Uterus (tissue), 2 donors: ENCODE measurements around the gene ELOVL1.

ENCODE experiments used
- POLR2A ChIP-seq, 2 donors: fragments of 450-650 bp; IDR thresholded peaks; one replicate each; pipeline ENCODE4 v1.6.1; 2016; ENCODE audit warnings: antibody characterized with exemption in 2 of 2, mild to moderate bottlenecking in 1 of 2, moderate library complexity in 1 of 2
- TF ChIP-seq, protein P1 (sequence below), 4 experiments: fragments of 200-600 bp in 2 of 4; fragments of 450-650 bp in 2 of 4; sonication (generic) in 2 of 4; IDR thresholded peaks; one replicate each; pipeline ENCODE4 v1.5.1; 2016 to 2019; ENCODE audit warnings: antibody characterized with exemption in 4 of 4, mild to moderate bottlenecking in 2 of 4, moderate library complexity in 1 of 4

- TF ChIP-seq, protein P1, sequence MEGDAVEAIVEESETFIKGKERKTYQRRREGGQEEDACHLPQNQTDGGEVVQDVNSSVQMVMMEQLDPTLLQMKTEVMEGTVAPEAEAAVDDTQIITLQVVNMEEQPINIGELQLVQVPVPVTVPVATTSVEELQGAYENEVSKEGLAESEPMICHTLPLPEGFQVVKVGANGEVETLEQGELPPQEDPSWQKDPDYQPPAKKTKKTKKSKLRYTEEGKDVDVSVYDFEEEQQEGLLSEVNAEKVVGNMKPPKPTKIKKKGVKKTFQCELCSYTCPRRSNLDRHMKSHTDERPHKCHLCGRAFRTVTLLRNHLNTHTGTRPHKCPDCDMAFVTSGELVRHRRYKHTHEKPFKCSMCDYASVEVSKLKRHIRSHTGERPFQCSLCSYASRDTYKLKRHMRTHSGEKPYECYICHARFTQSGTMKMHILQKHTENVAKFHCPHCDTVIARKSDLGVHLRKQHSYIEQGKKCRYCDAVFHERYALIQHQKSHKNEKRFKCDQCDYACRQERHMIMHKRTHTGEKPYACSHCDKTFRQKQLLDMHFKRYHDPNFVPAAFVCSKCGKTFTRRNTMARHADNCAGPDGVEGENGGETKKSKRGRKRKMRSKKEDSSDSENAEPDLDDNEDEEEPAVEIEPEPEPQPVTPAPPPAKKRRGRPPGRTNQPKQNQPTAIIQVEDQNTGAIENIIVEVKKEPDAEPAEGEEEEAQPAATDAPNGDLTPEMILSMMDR (IDR thresholded peaks at IDR 0.05) = no peak
- TF ChIP-seq POLR2A (IDR thresholded peaks at IDR 0.05) = no peak
Measured at GRCh38 chr1:43345120-43345519, 22.7 kb downstream of the ELOVL1 start.
